ENCODE data around the gene TXLNA. TPM values are rescaled to one million over a fixed set of nuclear protein-coding genes. Genes with fewer than 3 reads are reported as not detected.
"Not testable (repeated sequence)": the region's sequence is repeated elsewhere in the genome, so short reads cannot be mapped to it uniquely, and the experiment has no call there.

TXLNA gene
- total RNA-seq: 10 to 100 TPM; 38.7 to 51.8 (median 45.8) TPM

DNA sequence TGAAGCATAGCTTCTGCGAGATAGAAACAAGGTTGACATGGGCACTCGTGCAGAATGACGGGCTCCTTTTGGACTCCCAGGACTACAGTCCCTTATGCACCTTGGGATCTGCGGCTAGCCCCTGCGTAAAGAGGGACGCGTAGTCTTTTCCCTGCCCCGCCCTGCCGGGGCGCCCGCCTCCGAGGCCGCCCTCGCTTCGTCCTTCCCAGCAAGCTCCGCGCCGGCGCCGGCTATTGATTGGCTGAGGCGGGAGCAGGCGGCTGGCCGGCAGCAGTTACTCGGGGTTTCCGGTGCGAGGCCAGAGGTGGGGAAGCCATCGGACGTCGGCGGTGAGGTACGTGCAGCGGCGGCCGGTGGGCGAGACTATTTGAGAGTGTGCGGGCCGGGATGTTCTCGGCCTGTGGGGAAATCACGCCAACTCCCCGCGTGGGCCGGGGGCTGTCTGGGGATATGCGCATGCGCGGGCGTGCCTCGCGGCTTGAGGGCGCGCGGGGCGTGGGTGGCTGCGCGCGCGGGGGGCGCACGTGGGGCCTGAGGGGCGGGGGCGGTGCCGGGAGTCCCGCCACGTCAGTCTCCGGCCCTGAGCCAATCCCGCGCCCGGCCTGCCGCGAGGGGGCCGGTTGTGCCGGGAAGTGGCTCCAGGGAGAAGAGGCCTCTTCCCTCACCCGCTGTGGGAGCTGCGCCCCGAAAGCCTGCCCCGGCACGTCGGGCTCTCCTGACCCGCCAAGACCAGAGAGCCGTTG lies at the start of gene TXLNA:
Gene TXLNA, plus strand, starts transcription at position 233 of the 743 bp plus-strand sequence. CDS start 671 bp downstream, outside the sequence.
- H3K4me3 ChIP-seq: peak within 1 kb of the TSS; percentile 62 to 76 (median 71)
- H3K4me1 ChIP-seq: peaks cover 0 to 21% of the 10 kb centered on the region in 2 donors
- no peaks in the 10 kb centered on the region for H3K36me3 ChIP-seq
- H3K27me3 ChIP-seq: no peaks in the 10 kb centered on the region
- no peaks in the 10 kb centered on the region for H3K9me3 ChIP-seq
- peak within 1 kb of the TSS; percentile 91 to 98 for H3K27ac ChIP-seq
- peak; percentile 91 to 92 for DNase-seq (ENCODE audit: low spot score in 2 of 2)
- peak; percentile 60 to 82 (median 73) for TF ChIP-seq POLR2AphosphoS5 (IDR thresholded peaks at IDR 0.05)
- no peak for TF ChIP-seq POLR2A (IDR thresholded peaks at IDR 0.05)
- TF ChIP-seq, protein P1, sequence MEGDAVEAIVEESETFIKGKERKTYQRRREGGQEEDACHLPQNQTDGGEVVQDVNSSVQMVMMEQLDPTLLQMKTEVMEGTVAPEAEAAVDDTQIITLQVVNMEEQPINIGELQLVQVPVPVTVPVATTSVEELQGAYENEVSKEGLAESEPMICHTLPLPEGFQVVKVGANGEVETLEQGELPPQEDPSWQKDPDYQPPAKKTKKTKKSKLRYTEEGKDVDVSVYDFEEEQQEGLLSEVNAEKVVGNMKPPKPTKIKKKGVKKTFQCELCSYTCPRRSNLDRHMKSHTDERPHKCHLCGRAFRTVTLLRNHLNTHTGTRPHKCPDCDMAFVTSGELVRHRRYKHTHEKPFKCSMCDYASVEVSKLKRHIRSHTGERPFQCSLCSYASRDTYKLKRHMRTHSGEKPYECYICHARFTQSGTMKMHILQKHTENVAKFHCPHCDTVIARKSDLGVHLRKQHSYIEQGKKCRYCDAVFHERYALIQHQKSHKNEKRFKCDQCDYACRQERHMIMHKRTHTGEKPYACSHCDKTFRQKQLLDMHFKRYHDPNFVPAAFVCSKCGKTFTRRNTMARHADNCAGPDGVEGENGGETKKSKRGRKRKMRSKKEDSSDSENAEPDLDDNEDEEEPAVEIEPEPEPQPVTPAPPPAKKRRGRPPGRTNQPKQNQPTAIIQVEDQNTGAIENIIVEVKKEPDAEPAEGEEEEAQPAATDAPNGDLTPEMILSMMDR (IDR thresholded peaks at IDR 0.05): peak in 2 of 3 donors; percentile 12 to 27
- intact Hi-C loops (cut with DNase I; ENCODE audit: low total_unique reads): no loop called here

DNA sequence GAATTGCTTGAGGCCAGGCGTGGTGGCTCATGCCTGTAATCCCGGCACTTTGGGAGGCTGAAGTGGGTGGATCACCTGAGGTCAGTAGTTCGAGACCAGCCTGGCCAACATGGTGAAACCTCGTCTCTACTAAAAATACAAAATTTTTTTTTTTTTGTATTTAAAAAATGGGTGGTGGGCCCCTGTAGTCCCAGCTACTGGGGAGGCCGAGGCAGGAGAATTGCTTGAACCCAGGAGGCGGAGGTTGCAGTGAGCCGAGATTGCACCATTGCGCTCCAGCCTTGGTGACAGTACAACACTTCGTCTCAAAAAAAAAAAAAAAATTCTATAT lies 45.6 kb upstream of the TXLNA start:
- H3K27ac ChIP-seq: peak overlapping the region; percentile 86 to 89
- H3K4me1 ChIP-seq; H3K4me3 ChIP-seq; H3K36me3 ChIP-seq; DNase-seq (ENCODE audit: low spot score in 2 of 2); H3K27me3 ChIP-seq; H3K9me3 ChIP-seq; intact Hi-C loops (cut with DNase I; ENCODE audit: low total_unique reads): not testable (repeated sequence)

DNA sequence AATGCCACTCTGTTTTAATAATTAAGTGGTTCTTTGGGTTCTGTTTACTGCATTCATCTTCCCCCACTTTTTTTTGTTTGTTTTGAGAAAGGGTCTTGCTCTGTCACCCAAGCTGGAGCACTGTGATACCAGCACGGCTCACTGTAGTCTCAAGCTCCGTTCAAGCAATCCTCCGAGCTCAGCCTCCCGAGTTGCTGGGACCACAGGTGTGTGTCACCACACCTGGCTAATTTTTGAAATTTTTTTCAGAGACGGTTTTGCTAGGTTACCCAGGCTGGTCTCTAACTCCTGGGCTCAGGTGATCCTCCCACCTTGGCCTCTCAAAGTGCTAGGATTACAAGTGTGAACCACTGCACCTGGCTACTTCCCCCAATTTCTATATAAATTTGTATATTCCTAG lies 42.4 kb upstream of the TXLNA start:
- no peaks in the 10 kb centered on the region for H3K27me3 ChIP-seq
- H3K36me3 ChIP-seq: no peaks in the 10 kb centered on the region
- H3K4me1 ChIP-seq: no peaks in the 10 kb centered on the region
- no peak overlapping the region for H3K4me3 ChIP-seq
- DNase-seq (ENCODE audit: low spot score in 2 of 2): no peak
- no peaks in the 10 kb centered on the region for H3K9me3 ChIP-seq
- intact Hi-C loops (cut with DNase I; ENCODE audit: low total_unique reads): no loop called here
- H3K27ac ChIP-seq: no peak overlapping the region
- TF ChIP-seq, protein P1 (IDR thresholded peaks at IDR 0.05): no peak
- TF ChIP-seq POLR2AphosphoS5 (IDR thresholded peaks at IDR 0.05) (no peak), POLR2A (IDR thresholded peaks at IDR 0.05) (no peak)

DNA sequence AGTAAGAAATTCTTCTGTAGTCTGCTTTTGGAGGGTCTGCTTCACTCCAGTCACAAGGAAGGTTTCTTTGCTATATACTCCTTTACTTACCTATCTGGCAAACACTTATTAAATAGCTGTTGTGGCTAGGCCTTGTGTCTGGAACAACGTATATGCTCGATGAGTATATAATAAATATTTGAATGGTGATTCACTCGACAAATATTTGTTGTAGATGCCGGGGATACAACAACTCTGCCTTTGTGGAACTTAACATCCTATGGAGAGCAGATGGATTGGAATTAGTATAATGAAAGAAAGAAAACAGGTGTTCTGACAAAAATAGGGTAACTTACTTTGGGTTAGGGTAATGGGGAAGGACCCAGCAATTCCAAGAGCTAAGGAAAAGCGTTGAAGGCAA lies 40.5 kb upstream of the TXLNA start:
- Histone ChIP-seq H3K4me3 (no peak overlapping the region), H3K27me3 (no peaks in the 10 kb centered on the region), H3K27ac (peak overlapping the region in 1 of 2 donors; percentile 30), H3K36me3 (no peaks in the 10 kb centered on the region), H3K9me3 (no peaks in the 10 kb centered on the region), H3K4me1 (no peaks in the 10 kb centered on the region)
- TF ChIP-seq, protein P1 (IDR thresholded peaks at IDR 0.05): no peak
- TF ChIP-seq POLR2A (IDR thresholded peaks at IDR 0.05): no peak
- no peak for TF ChIP-seq POLR2AphosphoS5 (IDR thresholded peaks at IDR 0.05)
- no peak for DNase-seq (ENCODE audit: low spot score in 2 of 2)
- intact Hi-C loops (cut with DNase I; ENCODE audit: low total_unique reads): no loop called here

DNA sequence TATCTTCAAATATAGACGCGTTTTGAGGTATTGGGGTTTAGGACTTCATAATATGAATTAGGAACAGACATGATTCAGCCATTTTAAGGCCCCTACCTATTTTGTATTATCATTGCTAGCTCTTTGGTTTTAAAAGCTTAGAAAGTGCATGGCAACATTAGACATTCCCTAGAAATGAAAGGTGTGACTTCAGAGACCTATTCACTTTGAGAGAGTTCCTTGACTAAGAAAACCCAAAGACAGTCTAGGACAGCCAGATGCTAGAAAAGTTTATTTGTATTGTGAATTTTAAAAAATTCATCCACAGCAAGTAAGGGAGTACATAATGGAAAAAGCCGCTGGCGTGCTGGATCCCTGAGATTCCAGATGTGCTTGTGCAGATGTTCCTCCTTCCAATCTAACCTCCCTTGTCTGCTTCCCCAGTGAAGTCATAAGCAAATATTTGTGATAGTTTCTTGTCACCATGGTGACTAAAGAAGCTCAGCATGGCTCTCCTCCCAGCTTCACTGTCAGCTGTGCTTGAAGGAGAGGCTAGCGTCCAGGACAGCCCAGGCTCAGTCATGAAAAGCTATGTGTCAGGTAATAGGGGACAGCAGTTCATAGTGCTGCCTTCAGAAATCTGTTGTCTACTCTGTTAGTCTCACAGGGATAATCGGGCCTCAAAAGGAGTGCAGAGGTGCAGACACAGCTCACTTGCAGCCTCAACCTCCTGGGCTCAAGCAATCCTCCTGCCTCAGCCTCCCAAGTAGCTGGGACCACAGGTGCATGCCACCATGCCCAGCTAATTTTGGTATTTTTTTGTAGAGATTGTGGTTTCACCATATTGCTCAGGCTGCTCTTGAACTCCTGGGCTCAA lies 36.8 kb upstream of the TXLNA start:
- H3K36me3 ChIP-seq: no peaks in the 10 kb centered on the region
- no peaks in the 10 kb centered on the region for H3K4me1 ChIP-seq
- TF ChIP-seq, protein P1 (IDR thresholded peaks at IDR 0.05): no peak
- TF ChIP-seq POLR2A (IDR thresholded peaks at IDR 0.05) (no peak), POLR2AphosphoS5 (IDR thresholded peaks at IDR 0.05) (no peak)
- H3K9me3 ChIP-seq: peaks cover 0 to 6% of the 10 kb centered on the region in 2 donors
- no peaks in the 10 kb centered on the region for H3K27me3 ChIP-seq
- DNase-seq (ENCODE audit: low spot score in 2 of 2): peak; percentile 60 to 64
- H3K27ac ChIP-seq: peak overlapping the region; percentile 79 to 80
- H3K4me3 ChIP-seq: no peak overlapping the region
- intact Hi-C loops (cut with DNase I; ENCODE audit: low total_unique reads): no loop called here

DNA sequence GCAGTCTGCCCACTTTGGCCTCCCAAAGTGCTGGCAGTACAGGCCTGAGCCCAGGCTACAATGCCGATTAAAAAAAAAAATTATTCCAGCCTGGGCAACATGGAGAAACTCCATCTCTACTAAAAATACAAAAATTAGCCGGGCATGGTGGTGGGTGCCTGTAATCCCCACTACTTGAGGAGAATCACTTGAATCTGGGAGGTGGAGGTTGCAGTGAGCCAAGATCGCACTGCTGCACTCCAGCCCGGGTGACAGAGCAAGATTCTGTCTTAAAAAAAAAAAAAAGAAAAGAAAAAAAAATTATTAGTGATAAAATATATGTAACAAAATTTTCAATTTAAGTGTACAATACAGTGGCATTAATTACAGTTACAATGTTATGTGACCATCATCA lies 36.2 kb upstream of the TXLNA start:
- peak overlapping the region; percentile 79 to 80 for H3K27ac ChIP-seq
- H3K36me3 ChIP-seq; DNase-seq (ENCODE audit: low spot score in 2 of 2); intact Hi-C loops (cut with DNase I; ENCODE audit: low total_unique reads); H3K4me1 ChIP-seq; H3K27me3 ChIP-seq; H3K4me3 ChIP-seq: not testable (repeated sequence)
- H3K9me3 ChIP-seq: peaks cover 0 to 11% of the 10 kb centered on the region in 2 donors
